Naive thymus-derived CD4-positive, alpha-beta T cell (primary cell): Measurements from ENCODE around the gene CDH24. TPM values are rescaled to one million over a fixed set of nuclear protein-coding genes. Genes with fewer than 3 reads are reported as not detected.
A peak's percentile ranks its signal among the peaks of the same experiment; 100 is the strongest.

ENCODE experiments used
- ATAC-seq: fragments of 150-1000 bp; cut with Tn5 transposase; 2 replicates; pipeline ENCODE4 v1.10.0; 2021; ENCODE audit warnings: mild to moderate bottlenecking, moderate library complexity
- CTCF ChIA-PET: fragments of 350-600 bp; sonication (Branson Sonifier 250); formaldehyde crosslinking; loops from one replicate; lab custom pipeline; 2021; ENCODE audit warnings: antibody characterized with exemption; lab: Charles Lee
- POLR2A ChIA-PET: fragments of 350-600 bp; sonication (Branson Sonifier 250); formaldehyde crosslinking; loops from one replicate; lab custom pipeline; 2021; ENCODE audit warnings: antibody characterized with exemption, inconsistent platforms; lab: Charles Lee
- DNase-seq, 9 donors: peaks; one replicate each; pipeline versions ENCODE4 v3.0.0 to v3.0.0-alpha.2; 2020 to 2022; ENCODE audit warnings: mixed read lengths in 1 of 9
- H3K27ac ChIP-seq: one replicate; pipeline ENCODE4 v1.7.0; 2013; ENCODE audit warnings: mild to moderate bottlenecking, low read depth, low read length, moderate library complexity
- H3K27me3 ChIP-seq, 2 donors: one replicate each; pipeline ENCODE4 v1.7.0; 2013; ENCODE audit warnings: low read length in 2 of 2, mild to moderate bottlenecking in 2 of 2, moderate library complexity in 2 of 2; ENCODE audit not compliant: control insufficient read depth in 2 of 2, insufficient read depth in 2 of 2
- H3K36me3 ChIP-seq, 3 experiments: 1 replicate in 2 of 3; 2 replicates in 1 of 3; pipeline ENCODE4 v1.7.0; 2013; ENCODE audit warnings: low read length in 3 of 3, mild to moderate bottlenecking in 3 of 3, moderate library complexity in 1 of 3; ENCODE audit not compliant: insufficient read depth in 3 of 3, control insufficient read depth in 2 of 3
- H3K4me1 ChIP-seq, 2 donors: one replicate each; pipeline ENCODE4 v1.7.0; 2013; ENCODE audit warnings: low read length in 2 of 2, mild to moderate bottlenecking in 2 of 2, moderate library complexity in 1 of 2; ENCODE audit not compliant: control insufficient read depth in 2 of 2, insufficient read depth in 2 of 2
- H3K4me3 ChIP-seq: 2 replicates; pipeline ENCODE4 v1.7.0; 2013; ENCODE audit warnings: mild to moderate bottlenecking, low read length
- H3K9me3 ChIP-seq, 3 experiments: 1 replicate in 2 of 3; 2 replicates in 1 of 3; pipeline ENCODE4 v1.7.0; 2013; ENCODE audit warnings: low read length in 3 of 3; ENCODE audit not compliant: control insufficient read depth in 2 of 3
- H3K27ac Mint-ChIP-seq, 9 donors: one replicate each; pipeline ENCODE4 v1.8.0; 2020 to 2022; ENCODE audit warnings: mixed read lengths in 9 of 9, mild to moderate bottlenecking in 8 of 9, moderate library complexity in 5 of 9, inconsistent platforms in 2 of 9
- H3K27me3 Mint-ChIP-seq, 5 donors: one replicate each; pipeline ENCODE4 v1.8.0; 2021 to 2022; ENCODE audit warnings: mixed read lengths in 5 of 5, mild to moderate bottlenecking in 1 of 5
- H3K36me3 Mint-ChIP-seq, 5 donors: one replicate each; pipeline ENCODE4 v1.8.0; 2020 to 2022; ENCODE audit warnings: mixed read lengths in 5 of 5, mild to moderate bottlenecking in 3 of 5, inconsistent platforms in 1 of 5
- H3K4me1 Mint-ChIP-seq, 7 donors: one replicate each; pipeline ENCODE4 v1.8.0; 2020 to 2022; ENCODE audit warnings: mixed read lengths in 7 of 7, mild to moderate bottlenecking in 3 of 7, inconsistent platforms in 1 of 7
- H3K4me3 Mint-ChIP-seq, 10 donors: one replicate each; pipeline ENCODE4 v1.8.0; 2020 to 2022; ENCODE audit warnings: mild to moderate bottlenecking in 10 of 10, mixed read lengths in 10 of 10, moderate library complexity in 6 of 10, inconsistent platforms in 2 of 10
- H3K9me3 Mint-ChIP-seq, 11 donors: one replicate each; pipeline ENCODE4 v1.8.0; 2020 to 2022; ENCODE audit warnings: mixed read lengths in 11 of 11, mild to moderate bottlenecking in 4 of 11, inconsistent platforms in 1 of 11, moderate library complexity in 1 of 11
- intact Hi-C, 2 donors: fragments of 100-400 bp; cut with micrococcal nuclease; formaldehyde crosslinking; loops; one replicate each; pipeline ENCODE4 v1.15.1; 2023
- polyA plus RNA-seq, 2 donors: library from polyadenylated mRNA; unstranded; fragments of 300-500 nt; fragmentation: Illumina TruSeq; gene quantifications; one replicate each; pipeline ENCODE4 v1.2.3, GENCODE V29; 2021
- total RNA-seq, 6 experiments: library from RNA in 5 of 6; stranded (reverse) in 5 of 6; gene quantifications; 1 replicate in 5 of 6; 2 replicates in 1 of 6; pipeline ENCODE4 v1.2.3 and lab custom pipeline; 2021 to 2026

Gene CDH24
- total and polyA plus RNA-seq, 7 experiments from 2014 or later: 0.30 to 3.7 (median 1.7) TPM

DNA sequence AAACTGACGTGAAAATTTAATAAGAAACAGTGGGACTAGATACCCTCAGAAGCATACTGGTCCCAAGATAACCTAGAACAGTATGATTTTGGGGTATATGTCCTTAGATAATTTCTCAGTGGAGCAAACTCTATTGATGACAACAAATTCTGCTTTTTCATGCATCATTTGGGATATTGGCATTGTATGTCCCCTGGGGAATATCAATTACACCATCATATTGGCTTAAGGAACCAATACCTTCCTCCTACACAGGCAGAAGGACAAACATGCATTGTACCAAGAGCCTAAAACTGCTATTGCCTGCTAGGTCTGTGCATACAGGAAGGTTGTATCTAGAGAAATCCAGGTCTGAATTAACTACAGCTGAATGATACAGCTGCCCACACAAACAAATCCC lies 17.6 kb upstream of the CDH24 start:
- H3K36me3 ChIP-seq: peaks cover 33 to 70% (median 39%) of the 10 kb centered on the region in 3 experiments

GRCh38 chr14:23071921-23072539 lies 14.7 kb upstream of the CDH24 start:
- H3K4me3 ChIP-seq: peak overlapping the region; percentile 85
- H3K4me1 ChIP-seq: peaks cover 16 to 28% of the 10 kb centered on the region in 2 donors
- no peak for ATAC-seq
- Mint-ChIP-seq H3K4me3 (peak overlapping the region; percentile 82 to 98 (median 94)), H3K9me3 (no peaks in the 10 kb centered on the region), H3K4me1 (peaks cover 30 to 47% (median 41%) of the 10 kb centered on the region in 7 donors), H3K27ac (peak overlapping the region; percentile 81 to 98 (median 89)), H3K27me3 (no peaks in the 10 kb centered on the region), H3K36me3 (peaks cover 0 to 16% (median 12%) of the 10 kb centered on the region in 5 donors)
- ChIA-PET CTCF (interaction anchor here (1.1 to 3.2 kb wide), 8 partner anchors 10 to 114 kb away, joined by 3 to 15 read pairs (median 4); partner anchors contain the start of genes ACIN1, C14orf119 and CDH24), POLR2A (interaction anchor here (0.6 to 3.1 kb wide), 7 partner anchors 10 to 230 kb away, joined by 3 to 25 read pairs (median 6); partner anchors contain the start of genes ACIN1, C14orf119, CEBPE and PPP1R3E)
- H3K27ac ChIP-seq: peak overlapping the region; percentile 81
- no peak for DNase-seq
- no peaks in the 10 kb centered on the region for H3K9me3 ChIP-seq
- H3K27me3 ChIP-seq: no peaks in the 10 kb centered on the region
- intact Hi-C loops: loop anchor here (1.0 to 5.0 kb wide), 5 partner anchors 23 to 500 kb away; partner anchors contain the start of genes ACIN1 (in 2 of the 2), C14orf119 (in 2 of the 2) and PPP1R3E (in 1 of the 2)
- peaks cover 21 to 60% (median 27%) of the 10 kb centered on the region in 3 experiments for H3K36me3 ChIP-seq

More for the DNA sequence above, 17.6 kb upstream of the CDH24 start:
- intact Hi-C loops: loop anchor here in 1 of 2 donors (5.0 kb wide), 1 partner anchor 503 kb away; no protein-coding TSS in a partner anchor
- Mint-ChIP-seq H3K9me3 (no peaks in the 10 kb centered on the region), H3K36me3 (peaks cover 5 to 22% (median 18%) of the 10 kb centered on the region in 5 donors), H3K4me3 (no peak overlapping the region), H3K27me3 (no peaks in the 10 kb centered on the region), H3K27ac (peak overlapping the region in 1 of 9 donors; percentile 34), H3K4me1 (peaks cover 22 to 42% (median 30%) of the 10 kb centered on the region in 7 donors)
- ChIA-PET POLR2A (interaction anchor here (0.6 to 4.1 kb wide), 3 partner anchors 16 to 229 kb away, joined by 3 to 20 read pairs (median 6); no protein-coding TSS in a partner anchor), CTCF (interaction anchor here (0.6 to 2.1 kb wide), 5 partner anchors 16 to 112 kb away, joined by 3 to 11 read pairs (median 5); no protein-coding TSS in a partner anchor)
- DNase-seq (no peak), ATAC-seq (no peak)
- no peak overlapping the region for H3K4me3 ChIP-seq
- no peaks in the 10 kb centered on the region for H3K9me3 ChIP-seq
- no peaks in the 10 kb centered on the region for H3K27me3 ChIP-seq
- no peak overlapping the region for H3K27ac ChIP-seq
- peaks cover 16% of the 10 kb centered on the region in 2 donors for H3K4me1 ChIP-seq

DNA sequence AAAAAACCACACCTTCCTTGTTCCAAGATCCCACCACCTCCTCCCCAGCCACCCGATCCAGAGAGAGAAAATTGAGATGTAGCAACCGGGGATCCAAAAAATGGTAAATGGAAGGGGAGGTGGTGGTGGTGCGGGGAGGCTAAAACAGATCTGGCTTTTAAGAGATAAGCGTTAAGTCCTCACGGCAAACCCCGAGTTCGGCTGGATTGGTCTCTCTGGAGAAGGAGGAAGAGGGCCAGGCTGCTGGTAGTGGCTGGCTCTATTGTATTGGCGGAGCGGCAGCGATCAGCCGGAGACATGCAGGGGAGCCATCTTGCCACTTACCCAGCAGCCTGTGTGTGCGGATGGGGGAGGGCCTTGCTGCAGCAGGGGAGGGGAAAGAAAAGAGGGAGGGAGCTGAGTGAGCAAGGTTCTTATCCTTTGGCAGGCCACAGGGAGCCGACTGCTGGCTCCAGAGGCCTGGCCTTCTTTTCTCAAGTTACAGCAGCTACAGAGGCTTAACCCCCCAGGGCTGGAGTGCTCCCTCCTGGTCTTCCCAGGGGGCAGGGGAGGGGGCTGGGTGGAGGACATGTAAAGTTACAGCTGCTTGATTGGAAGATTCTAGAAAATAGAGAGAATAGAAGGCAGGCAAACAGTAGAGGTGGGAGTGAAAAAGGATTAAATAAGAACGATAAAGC lies 14.1 kb upstream of the CDH24 start:
- Mint-ChIP-seq H3K4me1 (peaks cover 30 to 50% (median 41%) of the 10 kb centered on the region in 7 donors), H3K36me3 (peaks cover 0 to 19% (median 15%) of the 10 kb centered on the region in 5 donors), H3K9me3 (no peaks in the 10 kb centered on the region), H3K27ac (peak overlapping the region; percentile 81 to 98 (median 89)), H3K4me3 (peak overlapping the region; percentile 82 to 98 (median 94)), H3K27me3 (no peaks in the 10 kb centered on the region)
- H3K27me3 ChIP-seq: no peaks in the 10 kb centered on the region
- H3K4me1 ChIP-seq: peaks cover 16 to 28% of the 10 kb centered on the region in 2 donors
- intact Hi-C loops: loop anchor here (1.0 to 5.0 kb wide), 5 partner anchors 24 to 499 kb away; partner anchors contain the start of genes ACIN1 (in 2 of the 2), C14orf119 (in 2 of the 2) and PPP1R3E (in 1 of the 2)
- peak overlapping the region; percentile 85 for H3K4me3 ChIP-seq
- ATAC-seq (peak; percentile 93), DNase-seq (peak; percentile 55 to 83 (median 72))
- ChIA-PET CTCF (interaction anchor here (0.7 to 3.2 kb wide), 10 partner anchors 10 to 115 kb away, joined by 3 to 15 read pairs (median 4); partner anchors contain the start of genes ACIN1, C14orf119 and CDH24), POLR2A (interaction anchor here (0.6 to 3.1 kb wide), 7 partner anchors 10 to 231 kb away, joined by 3 to 25 read pairs (median 6); partner anchors contain the start of genes ACIN1, C14orf119, CEBPE and PPP1R3E)
- peak overlapping the region; percentile 81 for H3K27ac ChIP-seq
- H3K36me3 ChIP-seq: peaks cover 19 to 60% (median 21%) of the 10 kb centered on the region in 3 experiments
- H3K9me3 ChIP-seq: no peaks in the 10 kb centered on the region

- Histone ChIP-seq H3K4me1 (peaks cover 16 to 28% of the 10 kb centered on the region in 2 donors), H3K9me3 (no peaks in the 10 kb centered on the region), H3K4me3 (peak overlapping the region; percentile 85), H3K27me3 (no peaks in the 10 kb centered on the region), H3K27ac (peak overlapping the region; percentile 81), H3K36me3 (peaks cover 20 to 60% (median 21%) of the 10 kb centered on the region in 3 experiments)
- Mint-ChIP-seq H3K27ac (peak overlapping the region; percentile 81 to 98 (median 89)), H3K4me3 (peak overlapping the region; percentile 82 to 98 (median 94)), H3K36me3 (peaks cover 0 to 21% (median 19%) of the 10 kb centered on the region in 5 donors), H3K4me1 (peaks cover 30 to 58% (median 46%) of the 10 kb centered on the region in 7 donors), H3K27me3 (no peaks in the 10 kb centered on the region), H3K9me3 (no peaks in the 10 kb centered on the region)
- ATAC-seq (no peak), DNase-seq (no peak)
- POLR2A ChIA-PET: interaction anchor here (1.2 to 3.1 kb wide), 4 partner anchors 11 to 76 kb away, joined by 4 to 25 read pairs (median 14); partner anchors contain the start of genes ACIN1, C14orf119 and CEBPE
- CTCF ChIA-PET: interaction anchor here (0.7 to 3.2 kb wide), 7 partner anchors 9 to 84 kb away, joined by 3 to 15 read pairs (median 4); partner anchors contain the start of genes ACIN1 and C14orf119
- intact Hi-C loops: loop anchor here (1.0 to 5.0 kb wide), 5 partner anchors 25 to 498 kb away; partner anchors contain the start of genes ACIN1 (in 2 of the 2), C14orf119 (in 2 of the 2) and PPP1R3E (in 1 of the 2)
Measured at GRCh38 chr14:23070262-23071129, 13.2 kb upstream of the CDH24 start.

- Mint-ChIP-seq H3K4me1 (peaks cover 30 to 58% (median 46%) of the 10 kb centered on the region in 7 donors), H3K36me3 (peaks cover 0 to 19% (median 16%) of the 10 kb centered on the region in 5 donors), H3K9me3 (no peaks in the 10 kb centered on the region), H3K27me3 (no peaks in the 10 kb centered on the region), H3K4me3 (peak overlapping the region in 3 of 10 donors; percentile 48 to 57 (median 56)), H3K27ac (peak overlapping the region in 4 of 9 donors; percentile 66 to 88 (median 74))
- H3K9me3 ChIP-seq: no peaks in the 10 kb centered on the region
- DNase-seq: no peak
- H3K36me3 ChIP-seq: peaks cover 20 to 60% (median 23%) of the 10 kb centered on the region in 3 experiments
- intact Hi-C loops: loop anchor here (1.0 to 2.0 kb wide), 7 partner anchors 8 to 311 kb away; no protein-coding TSS in a partner anchor
- no peaks in the 10 kb centered on the region for H3K27me3 ChIP-seq
- H3K27ac ChIP-seq: no peak overlapping the region
- ChIA-PET POLR2A (interaction anchor here (0.6 to 2.4 kb wide), 10 partner anchors 8 to 499 kb away, joined by 3 to 11 read pairs (median 4); partner anchors contain the start of genes ACIN1, C14orf119 and CDH24), CTCF (interaction anchor here (0.6 to 4.7 kb wide), 30 partner anchors 8 to 253 kb away, joined by 3 to 53 read pairs (median 6); partner anchors contain the start of genes ACIN1, AJUBA, C14orf119 and HAUS4)
- peaks cover 16 to 28% of the 10 kb centered on the region in 2 donors for H3K4me1 ChIP-seq
- no peak overlapping the region for H3K4me3 ChIP-seq
- no peak for ATAC-seq
Measured at GRCh38 chr14:23069413-23069806, 12.1 kb upstream of the CDH24 start.
